HCT116 (cell line): Measurements from ENCODE around the gene SMCO1.

Source experiments
- CTCF ChIP-seq, 3 experiments: fragments of 200-600 bp in 1 of 3; sonication (generic) in 1 of 3; IDR thresholded peaks in 2 of 3; conservative IDR thresholded peaks in 1 of 3; 2 replicates each; pipeline ENCODE4 v1.5.1; 2012 to 2017; ENCODE audit warnings: low read depth in 2 of 3, low read length in 2 of 3, antibody characterized with exemption in 1 of 3, borderline replicate concordance in 1 of 3, control low read depth in 1 of 3, mild to moderate bottlenecking in 1 of 3, mixed read lengths in 1 of 3, mixed run types in 1 of 3, moderate library complexity in 1 of 3; ENCODE audit not compliant: insufficient read depth in 1 of 3
- EZH2 ChIP-seq: fragments of 200-600 bp; sonication (generic); IDR thresholded peaks from 2 replicates; pipeline ENCODE4 v1.6.1; 2017; ENCODE audit warnings: antibody characterized with exemption, mixed run types
- EZH2phosphoT487 ChIP-seq: fragments of 200-600 bp; IDR thresholded peaks from 2 replicates; pipeline ENCODE4 v1.6.1; 2018; ENCODE audit warnings: antibody characterized with exemption, borderline replicate concordance

DNA sequence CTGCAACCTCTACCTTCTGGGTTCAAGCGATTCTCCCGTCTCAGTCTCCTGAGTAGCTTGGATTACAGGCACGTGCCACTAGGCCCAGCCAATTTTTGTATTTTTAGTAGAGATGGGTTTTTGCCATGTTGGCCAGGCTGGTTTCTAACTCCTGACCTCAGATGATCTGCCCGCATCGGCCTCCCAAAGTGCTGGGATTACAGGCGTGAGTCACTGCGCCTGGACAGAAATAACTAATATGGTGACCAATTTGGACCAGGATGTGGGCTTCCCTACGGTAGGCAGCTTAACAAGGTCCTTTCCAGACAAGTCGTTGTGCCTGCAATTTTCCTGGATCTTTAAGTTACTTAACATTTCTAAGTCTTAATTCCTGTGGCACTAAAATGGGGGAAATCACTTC, 38.4 kb upstream of the SMCO1 start:
- TF ChIP-seq CTCF (IDR thresholded peaks at IDR 0.05 in 2 of 3, conservative IDR thresholded peaks at IDR 0.05 in 1 of 3; ENCODE audit: borderline replicate concordance in 1 of 3, insufficient read depth in 1 of 3, low read depth in 2 of 3, low read length in 2 of 3): no peak
- no peak for TF ChIP-seq EZH2phosphoT487
- TF ChIP-seq EZH2: no peak
